PC-9 (cell line): ENCODE data around the gene DNMT3B. TPM values are rescaled to one million over a fixed set of nuclear protein-coding genes. Genes with fewer than 3 reads are reported as not detected.

Experiments used
- BruUV-seq: library from RNA; stranded (reverse); fragments of 400-500 nt; replicated peaks from 2 replicates; lab custom pipeline; 2021; lab: Mats Ljungman, UMichigan
- CTCF ChIA-PET: fragments of 300-600 bp; sonication (Branson Sonifier 250); formaldehyde crosslinking; loops from one replicate; lab custom pipeline; 2022; ENCODE audit warnings: antibody characterized with exemption; lab: Charles Lee
- POLR2A ChIA-PET: fragments of 300-600 bp; sonication (Branson Sonifier 250); formaldehyde crosslinking; loops from one replicate; lab custom pipeline; 2022; ENCODE audit warnings: antibody characterized with exemption; ENCODE audit not compliant: unreplicated experiment; lab: Charles Lee
- DNase-seq, 2 experiments: peaks; one replicate each; pipeline versions ENCODE4 v3.0.0 to v3.0.0-alpha.2; 2015 to 2022; ENCODE audit warnings: mixed read lengths in 1 of 2
- H2AFZ ChIP-seq: fragments of 200-600 bp; sonication (generic); 2 replicates; pipeline ENCODE4 v1.8.1; 2017; ENCODE audit warnings: antibody characterized with exemption
- H3F3A ChIP-seq: fragments of 200-600 bp; sonication (generic); 2 replicates; pipeline ENCODE4 v1.8.1; 2017; ENCODE audit warnings: antibody characterized with exemption, mild to moderate bottlenecking, low read depth; ENCODE audit not compliant: insufficient read depth
- H3K27ac ChIP-seq: fragments of 200-600 bp; sonication (generic); 2 replicates; pipeline ENCODE4 v1.6.1; 2016; ENCODE audit warnings: mixed run types
- H3K27me3 ChIP-seq: fragments of 200-600 bp; sonication (generic); 2 replicates; pipeline ENCODE4 v1.6.1; 2016; ENCODE audit warnings: low read depth, mixed run types; ENCODE audit not compliant: insufficient read depth
- H3K36me3 ChIP-seq: fragments of 200-600 bp; sonication (generic); 2 replicates; pipeline ENCODE4 v1.6.1; 2016; ENCODE audit warnings: low read depth, mixed run types
- H3K4me1 ChIP-seq: fragments of 200-600 bp; sonication (generic); replicated peaks from 2 replicates; pipeline ENCODE4 v1.6.1; 2016; ENCODE audit warnings: mixed run types; ENCODE audit not compliant: insufficient read depth
- H3K4me2 ChIP-seq: fragments of 200-600 bp; sonication (generic); 2 replicates; pipeline ENCODE4 v1.6.1; 2017; ENCODE audit warnings: mixed run types
- H3K4me3 ChIP-seq: fragments of 200-600 bp; sonication (generic); 2 replicates; pipeline ENCODE4 v1.6.1; 2016; ENCODE audit warnings: mixed run types
- H3K79me2 ChIP-seq: fragments of 200-600 bp; sonication (generic); 2 replicates; pipeline ENCODE4 v1.6.1; 2017; ENCODE audit warnings: low read depth, mixed run types
- H3K9me2 ChIP-seq: fragments of 200-600 bp; sonication (generic); 2 replicates; pipeline ENCODE4 v1.8.1; 2017; ENCODE audit warnings: mild to moderate bottlenecking; ENCODE audit not compliant: insufficient read depth
- H3K9me3 ChIP-seq: fragments of 200-600 bp; sonication (generic); 2 replicates; pipeline ENCODE4 v1.8.1; 2016; ENCODE audit warnings: low read depth; ENCODE audit not compliant: insufficient read depth
- H4K20me1 ChIP-seq: fragments of 200-600 bp; sonication (generic); 2 replicates; pipeline ENCODE4 v1.8.1; 2017; ENCODE audit not compliant: insufficient read depth
- CTCF ChIP-seq: fragments of 200-600 bp; sonication (generic); conservative IDR thresholded peaks from 2 replicates; pipeline ENCODE4 v1.6.1; 2017; ENCODE audit warnings: mixed run types, antibody characterized with exemption, mild to moderate bottlenecking, moderate library complexity
- EZH2 ChIP-seq: fragments of 200-600 bp; sonication (generic); IDR thresholded peaks from 2 replicates; pipeline ENCODE4 v1.8.0; 2017; ENCODE audit warnings: antibody characterized with exemption, low read depth
- intact Hi-C: fragments of 100-400 bp; cut with micrococcal nuclease; formaldehyde crosslinking; loops from one replicate; pipeline ENCODE4 v1.10.0; 2022; ENCODE audit not compliant: unreplicated experiment
- total RNA-seq: library from RNA; stranded (reverse); gene quantifications from 2 replicates; pipeline ENCODE4 v1.2.3, GENCODE V29; 2021

DNMT3B gene
- total RNA-seq, 1 experiment from 2014 or later, result 8.0 TPM

GRCh38 chr20:32823737-32824588, 61.8 kb downstream of the DNMT3B start:
- Histone ChIP-seq H3K4me3 (no peak overlapping the region), H3K4me1 (peaks cover 34% of the 10 kb centered on the region), H3K4me2 (no peak overlapping the region; the same call in 1 of the 2 replicates), H3K27me3 (no peaks in the 10 kb centered on the region), H3K9me3 (no peaks in the 10 kb centered on the region), H3K9me2 (no peaks in the 10 kb centered on the region), H3K79me2 (peaks cover 86% of the 10 kb centered on the region), H3K27ac (peak overlapping the region; percentile 60), H4K20me1 (peaks cover 72% of the 10 kb centered on the region), H3F3A (no peaks in the 10 kb centered on the region; the same call in 1 of the 2 replicates), H3K36me3 (peaks cover 17% of the 10 kb centered on the region), H2AFZ (no peak overlapping the region)
- ChIA-PET CTCF (no interaction called here), POLR2A (no interaction called here)
- TF ChIP-seq EZH2 (no peak), CTCF (no peak)
- no TSS peak for BruUV-seq
- DNase-seq, result no peak
- intact Hi-C loops, result no loop called here

- H2AFZ ChIP-seq, result no peak overlapping the region
- H3K79me2 ChIP-seq, result peaks cover 85% of the 10 kb centered on the region
- POLR2A ChIA-PET, result no interaction called here
- peaks cover 6% of the 10 kb centered on the region for H3F3A ChIP-seq
- BruUV-seq, result no TSS peak
- no peak for DNase-seq
- H4K20me1 ChIP-seq, result peaks cover 79% of the 10 kb centered on the region
- no peak for TF ChIP-seq EZH2
- TF ChIP-seq CTCF, result no peak
- peaks cover 17% of the 10 kb centered on the region for H3K36me3 ChIP-seq
- H3K27me3 ChIP-seq, result no peaks in the 10 kb centered on the region
- H3K9me3 ChIP-seq, result no peaks in the 10 kb centered on the region
- no peaks in the 10 kb centered on the region for H3K9me2 ChIP-seq
- CTCF ChIA-PET, result interaction anchor here (0.6 kb wide), 1 partner anchor 117 kb away, joined by 3 read pairs; no protein-coding TSS in a partner anchor
- intact Hi-C loops, result no loop called here
- no peak overlapping the region for H3K27ac ChIP-seq
- H3K4me2 ChIP-seq, result no peak overlapping the region
- H3K4me3 ChIP-seq, result no peak overlapping the region
- peaks cover 10% of the 10 kb centered on the region for H3K4me1 ChIP-seq
Observed at GRCh38 chr20:32828029-32828680, 66.0 kb downstream of the DNMT3B start.

GRCh38 chr20:32829311-32830005, 67.3 kb downstream of the DNMT3B start:
- DNase-seq, result no peak
- peaks cover 17% of the 10 kb centered on the region for H3K36me3 ChIP-seq
- H2AFZ ChIP-seq, result no peak overlapping the region
- H3K9me3 ChIP-seq, result no peaks in the 10 kb centered on the region
- intact Hi-C loops, result no loop called here
- BruUV-seq, result no TSS peak
- H3K27me3 ChIP-seq, result no peaks in the 10 kb centered on the region
- POLR2A ChIA-PET, result no interaction called here
- TF ChIP-seq CTCF, result no peak
- no peak for TF ChIP-seq EZH2
- peaks cover 6% of the 10 kb centered on the region for H3F3A ChIP-seq
- H3K79me2 ChIP-seq, result peaks cover 72% of the 10 kb centered on the region
- H3K4me3 ChIP-seq, result no peak overlapping the region
- no peak overlapping the region for H3K27ac ChIP-seq
- H3K9me2 ChIP-seq, result no peaks in the 10 kb centered on the region
- peaks cover 71% of the 10 kb centered on the region for H4K20me1 ChIP-seq
- no peak overlapping the region for H3K4me2 ChIP-seq
- CTCF ChIA-PET, result no interaction called here
- no peaks in the 10 kb centered on the region for H3K4me1 ChIP-seq
